SK-N-SH treated with all-trans-retinoic acid at 6 μM for 48 hours (cell line): ENCODE measurements around the gene HOXC13.

Experiments used
- ATAC-seq: fragments of 200-7000 bp; cut with Tn5 transposase; 3 replicates; pipeline ENCODE4 v1.9.1; 2020; ENCODE audit warnings: mild to moderate bottlenecking, moderate library complexity
- ARNTL ChIP-seq: fragments of 450-650 bp; formaldehyde crosslinking; IDR thresholded peaks from 2 replicates; pipeline ENCODE4 v1.5.0; 2020; ENCODE audit warnings: low read depth, mild to moderate bottlenecking, moderate library complexity, borderline replicate concordance
- BACH2 ChIP-seq: fragments of 250-450 bp; sonication (Bioruptor Pico); IDR thresholded peaks from 2 replicates; pipeline ENCODE4 v1.9.0; 2021; ENCODE audit warnings: mild to moderate bottlenecking, borderline replicate concordance
- CREB5 ChIP-seq: fragments of 250-450 bp; sonication (Bioruptor Pico); IDR thresholded peaks from 2 replicates; pipeline ENCODE4 v1.5.1; 2020; ENCODE audit warnings: low read depth, mild to moderate bottlenecking, moderate library complexity
- CSDC2 ChIP-seq: fragments of 250-450 bp; sonication (Bioruptor Pico); IDR thresholded peaks from 2 replicates; pipeline ENCODE4 v1.5.0; 2020; ENCODE audit warnings: mild to moderate bottlenecking, moderate library complexity
- CSRNP3 ChIP-seq: fragments of 250-450 bp; sonication (Bioruptor Pico); IDR thresholded peaks from 2 replicates; pipeline ENCODE4 v1.5.1; 2021; ENCODE audit warnings: mild to moderate bottlenecking, moderate library complexity
- ESRRG ChIP-seq: fragments of 250-450 bp; sonication (Bioruptor Pico); IDR thresholded peaks from 2 replicates; pipeline ENCODE4 v1.6.1; 2021; ENCODE audit warnings: mild to moderate bottlenecking
- GLIS3 ChIP-seq: fragments of 250-450 bp; sonication (Bioruptor Pico); IDR thresholded peaks from 2 replicates; pipeline ENCODE4 v1.5.0; 2020; ENCODE audit warnings: mild to moderate bottlenecking, moderate library complexity
- ISL1 ChIP-seq: fragments of 250-450 bp; sonication (Bioruptor Pico); IDR thresholded peaks from 2 replicates; pipeline ENCODE4 v2.1.2; 2022; ENCODE audit warnings: mild to moderate bottlenecking, moderate library complexity
- OSR1 ChIP-seq: fragments of 250-450 bp; sonication (Bioruptor Pico); IDR thresholded peaks from 2 replicates; pipeline ENCODE4 v1.8.0; 2022; ENCODE audit warnings: moderate library complexity, mild to moderate bottlenecking, inconsistent platforms
- PATZ1 ChIP-seq: fragments of 250-450 bp; sonication (Bioruptor Pico); IDR thresholded peaks from 2 replicates; pipeline ENCODE4 v1.8.0; 2020; ENCODE audit warnings: mild to moderate bottlenecking, moderate library complexity, borderline replicate concordance
- POU6F1 ChIP-seq: fragments of 250-450 bp; sonication (Bioruptor Pico); IDR thresholded peaks from 2 replicates; pipeline ENCODE4 v1.8.0; 2021; ENCODE audit warnings: low read depth, mild to moderate bottlenecking, moderate library complexity, borderline replicate concordance
- PPARA ChIP-seq: fragments of 250-450 bp; sonication (Bioruptor Pico); IDR thresholded peaks from 2 replicates; pipeline ENCODE4 v1.5.0; 2020; ENCODE audit warnings: mild to moderate bottlenecking, borderline replicate concordance
- RARB ChIP-seq: fragments of 250-450 bp; sonication (Bioruptor Pico); IDR thresholded peaks from 2 replicates; pipeline ENCODE4 v1.8.0; 2021; ENCODE audit warnings: mild to moderate bottlenecking, moderate library complexity
- SNAI2 ChIP-seq: fragments of 250-450 bp; sonication (Bioruptor Pico); IDR thresholded peaks from 2 replicates; pipeline ENCODE4 v1.5.0; 2020; ENCODE audit warnings: mild to moderate bottlenecking, moderate library complexity
- TCF4 ChIP-seq: fragments of 250-450 bp; sonication (Bioruptor Pico); IDR thresholded peaks from 2 replicates; pipeline ENCODE4 v1.8.0; 2021; ENCODE audit warnings: mild to moderate bottlenecking, moderate library complexity, borderline replicate concordance
- TOX ChIP-seq: fragments of 250-450 bp; sonication (Bioruptor Pico); IDR thresholded peaks from 2 replicates; pipeline ENCODE4 v1.8.0; 2021; ENCODE audit warnings: mild to moderate bottlenecking, moderate library complexity, borderline replicate concordance
- TSHZ2 ChIP-seq: fragments of 250-450 bp; sonication (Bioruptor Pico); IDR thresholded peaks from 2 replicates; pipeline ENCODE4 v1.5.0; 2020; ENCODE audit warnings: mild to moderate bottlenecking, moderate library complexity
- ZC3H10 ChIP-seq: fragments of 250-450 bp; sonication (Bioruptor Pico); IDR thresholded peaks from 2 replicates; pipeline ENCODE4 v1.5.1; 2021; ENCODE audit warnings: mild to moderate bottlenecking, moderate library complexity
- ZFP3 ChIP-seq: fragments of 250-450 bp; sonication (Bioruptor Pico); IDR thresholded peaks from 2 replicates; pipeline ENCODE4 v1.5.0; 2020; ENCODE audit warnings: mild to moderate bottlenecking, moderate library complexity
- ZFP30 ChIP-seq: fragments of 450-650 bp; formaldehyde crosslinking; IDR thresholded peaks from 2 replicates; pipeline ENCODE4 v1.5.0; 2022; ENCODE audit warnings: mild to moderate bottlenecking, moderate library complexity
- ZNF565 ChIP-seq: fragments of 450-650 bp; formaldehyde crosslinking; conservative IDR thresholded peaks from 2 replicates; pipeline ENCODE4 v1.5.0; 2020; ENCODE audit warnings: low read depth, mild to moderate bottlenecking, moderate library complexity
- ZNF8 ChIP-seq: fragments of 450-650 bp; formaldehyde crosslinking; IDR thresholded peaks from 2 replicates; pipeline ENCODE4 v1.5.0; 2020; ENCODE audit warnings: mild to moderate bottlenecking, moderate library complexity

The HOXC13 gene

GRCh38 chr12:53972722-53973235, 34.1 kb downstream of the HOXC13 start, which contains the start of gene HOXC11:
HOXC11 (plus strand) TSS chr12:53973126; CDS start chr12:53973242, 116 bp downstream.
- TF ChIP-seq ARNTL (CRISPR knock-in tag) (no peak), GLIS3 (CRISPR knock-in tag) (no peak), POU6F1 (no peak), ZFP3 (no peak), TCF4 (CRISPR knock-in tag) (no peak), OSR1 (CRISPR knock-in tag) (no peak), PATZ1 (CRISPR knock-in tag) (no peak), CSDC2 (CRISPR knock-in tag) (no peak), SNAI2 (CRISPR knock-in tag) (no peak), ZNF565 (no peak), ZFP30 (CRISPR knock-in tag) (no peak), ESRRG (CRISPR knock-in tag) (no peak), RARB (CRISPR knock-in tag) (no peak), TSHZ2 (CRISPR knock-in tag) (no peak), ZC3H10 (no peak), TOX (CRISPR knock-in tag) (no peak), ZNF8 (CRISPR knock-in tag) (no peak), BACH2 (CRISPR knock-in tag) (no peak)
- no peak for ATAC-seq

- TF ChIP-seq ESRRG (CRISPR knock-in tag): no peak
- no peak for TF ChIP-seq TOX (CRISPR knock-in tag)
- TF ChIP-seq ZNF8 (CRISPR knock-in tag): no peak
- no peak for TF ChIP-seq PPARA (CRISPR knock-in tag)
- TF ChIP-seq ISL1: no peak
- TF ChIP-seq CSRNP3 (CRISPR knock-in tag): no peak
- peak; percentile 11 for ATAC-seq
Observed at GRCh38 chr12:53973236-53974042, 34.8 kb downstream of the HOXC13 start.

- peak; percentile 40 for ATAC-seq
- TF ChIP-seq OSR1 (CRISPR knock-in tag): no peak
- no peak for TF ChIP-seq ZFP30 (CRISPR knock-in tag)
- TF ChIP-seq SNAI2 (CRISPR knock-in tag): no peak
- no peak for TF ChIP-seq CREB5 (CRISPR knock-in tag)
- TF ChIP-seq ISL1: no peak
- no peak for TF ChIP-seq GLIS3 (CRISPR knock-in tag)
- no peak for TF ChIP-seq ZC3H10
- no peak for TF ChIP-seq ARNTL (CRISPR knock-in tag)
- no peak for TF ChIP-seq TCF4 (CRISPR knock-in tag)
- TF ChIP-seq RARB (CRISPR knock-in tag): no peak
- no peak for TF ChIP-seq PATZ1 (CRISPR knock-in tag)
- TF ChIP-seq ESRRG (CRISPR knock-in tag): no peak
Observed at GRCh38 chr12:53974084-53975063, 35.7 kb downstream of the HOXC13 start, which contains the start of gene HOTAIR. HOTAIR (minus strand) TSS chr12:53974954.
